ENCODE data around the gene PLXDC1.

PLXDC1 gene

DNA sequence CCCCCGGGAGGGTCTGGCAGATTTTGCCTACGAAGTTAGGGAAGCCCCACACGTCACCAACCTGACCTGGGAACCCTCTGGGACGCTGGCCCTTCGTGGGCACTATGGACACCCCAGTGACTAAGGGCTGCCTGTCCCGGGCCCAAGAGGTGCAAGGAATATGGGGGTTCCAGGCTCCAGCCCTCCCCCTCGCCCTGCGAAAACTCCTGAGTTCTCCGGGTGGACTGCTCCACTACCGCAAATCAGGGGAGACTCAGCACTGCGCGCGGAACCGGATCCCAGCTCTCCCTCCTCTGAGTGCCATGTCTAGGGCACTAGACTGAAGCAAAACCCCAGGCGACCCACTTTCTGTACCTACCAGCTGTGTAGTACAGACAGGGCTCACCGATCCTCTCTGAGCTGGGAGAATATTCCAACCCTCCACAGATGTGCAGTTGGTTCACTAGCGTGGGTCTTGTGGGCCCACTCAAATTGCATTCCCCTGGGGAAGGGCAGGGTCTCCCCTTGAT, 14.5 kb upstream of the PLXDC1 start, which contains the start of gene ARL5C:
ARL5C (minus strand) TSS at position 321 of the 509 bp plus-strand sequence. CDS start 401 bp downstream, outside the sequence.
- no peaks in the 10 kb centered on the region for H3K9me3 ChIP-seq (ENCODE audit: control insufficient read depth, low read length)
- peaks cover 19% of the 10 kb centered on the region for H3K4me1 ChIP-seq (ENCODE audit: control insufficient read depth, insufficient read depth, low read length)
- peaks cover 21% of the 10 kb centered on the region for H3K27me3 ChIP-seq (ENCODE audit: control insufficient read depth, insufficient read depth, low read length)
- H3K9ac ChIP-seq (ENCODE audit: low read length): peak within 1 kb of the TSS; percentile 50
- H3K36me3 ChIP-seq (ENCODE audit: control insufficient read depth, insufficient read depth, low read length): no peaks in the 10 kb centered on the region
- H3K4me3 ChIP-seq (ENCODE audit: low read length): no peak within 1 kb of the TSS

DNA sequence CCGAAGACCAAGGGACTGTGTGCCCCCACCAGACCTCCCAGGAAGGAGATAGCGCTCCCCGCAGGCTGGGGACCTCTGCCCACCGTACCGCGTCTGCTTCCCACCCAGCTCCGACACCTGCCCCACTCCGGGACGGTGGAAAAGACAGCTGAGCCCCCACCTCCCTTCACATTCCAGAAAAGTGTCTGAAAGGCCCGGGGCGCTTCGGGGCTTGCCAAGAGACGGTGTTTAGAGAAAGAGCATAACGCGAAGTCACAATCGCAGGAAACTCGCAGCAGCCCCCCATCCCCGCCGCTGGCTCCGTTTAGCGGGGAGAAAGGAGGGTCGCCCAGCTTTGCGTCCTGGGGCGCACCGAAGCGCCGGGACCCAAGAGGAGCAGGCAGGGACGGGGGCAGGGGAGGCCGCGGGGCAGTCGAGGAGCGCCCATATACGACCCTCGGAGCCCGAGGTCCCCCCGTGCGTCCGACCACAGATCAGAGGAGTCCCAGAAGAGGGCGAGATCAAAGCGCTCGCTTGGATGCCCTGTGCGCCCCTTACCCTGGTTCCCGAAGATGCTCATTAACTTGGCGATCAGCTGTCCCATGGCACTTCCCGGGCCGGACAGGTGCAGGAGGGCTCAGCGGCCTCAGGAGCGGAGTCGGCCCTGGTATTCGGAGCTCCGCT, 13.9 kb upstream of the PLXDC1 start:
- Histone ChIP-seq H3K9ac (ENCODE audit: low read length) (peak overlapping the region; percentile 50), H3K9me3 (ENCODE audit: control insufficient read depth, low read length) (no peaks in the 10 kb centered on the region), H3K4me1 (ENCODE audit: control insufficient read depth, insufficient read depth, low read length) (peaks cover 19% of the 10 kb centered on the region), H3K27me3 (ENCODE audit: control insufficient read depth, insufficient read depth, low read length) (peaks cover 21% of the 10 kb centered on the region), H3K36me3 (ENCODE audit: control insufficient read depth, insufficient read depth, low read length) (no peaks in the 10 kb centered on the region), H3K4me3 (ENCODE audit: low read length) (no peak overlapping the region)

- Histone ChIP-seq H3K9ac (ENCODE audit: low read length) (peak overlapping the region; percentile 50), H3K36me3 (ENCODE audit: control insufficient read depth, insufficient read depth, low read length) (no peaks in the 10 kb centered on the region), H3K9me3 (ENCODE audit: control insufficient read depth, low read length) (no peaks in the 10 kb centered on the region), H3K4me3 (ENCODE audit: low read length) (no peak overlapping the region), H3K27me3 (ENCODE audit: control insufficient read depth, insufficient read depth, low read length) (peaks cover 22% of the 10 kb centered on the region), H3K4me1 (ENCODE audit: control insufficient read depth, insufficient read depth, low read length) (peaks cover 19% of the 10 kb centered on the region)
Observed at GRCh38 chr17:39164675-39165143, 13.3 kb upstream of the PLXDC1 start.

- Histone ChIP-seq H3K4me3 (ENCODE audit: low read length) (no peak overlapping the region), H3K9me3 (ENCODE audit: control insufficient read depth, low read length) (no peaks in the 10 kb centered on the region), H3K27me3 (ENCODE audit: control insufficient read depth, insufficient read depth, low read length) (peaks cover 23% of the 10 kb centered on the region), H3K9ac (ENCODE audit: low read length) (no peak overlapping the region), H3K36me3 (ENCODE audit: control insufficient read depth, insufficient read depth, low read length) (no peaks in the 10 kb centered on the region), H3K4me1 (ENCODE audit: control insufficient read depth, insufficient read depth, low read length) (peaks cover 19% of the 10 kb centered on the region)
Observed at GRCh38 chr17:39161962-39162361, 10.5 kb upstream of the PLXDC1 start.

- Histone ChIP-seq H3K4me3 (ENCODE audit: low read length) (no peak overlapping the region), H3K27me3 (ENCODE audit: control insufficient read depth, insufficient read depth, low read length) (peaks cover 2% of the 10 kb centered on the region), H3K9me3 (ENCODE audit: control insufficient read depth, low read length) (no peaks in the 10 kb centered on the region), H3K36me3 (ENCODE audit: control insufficient read depth, insufficient read depth, low read length) (no peaks in the 10 kb centered on the region), H3K4me1 (ENCODE audit: control insufficient read depth, insufficient read depth, low read length) (peaks cover under 1% of the 10 kb centered on the region), H3K9ac (ENCODE audit: low read length) (no peak overlapping the region)
Observed at GRCh38 chr17:39158623-39159022, 7.2 kb upstream of the PLXDC1 start.

DNA sequence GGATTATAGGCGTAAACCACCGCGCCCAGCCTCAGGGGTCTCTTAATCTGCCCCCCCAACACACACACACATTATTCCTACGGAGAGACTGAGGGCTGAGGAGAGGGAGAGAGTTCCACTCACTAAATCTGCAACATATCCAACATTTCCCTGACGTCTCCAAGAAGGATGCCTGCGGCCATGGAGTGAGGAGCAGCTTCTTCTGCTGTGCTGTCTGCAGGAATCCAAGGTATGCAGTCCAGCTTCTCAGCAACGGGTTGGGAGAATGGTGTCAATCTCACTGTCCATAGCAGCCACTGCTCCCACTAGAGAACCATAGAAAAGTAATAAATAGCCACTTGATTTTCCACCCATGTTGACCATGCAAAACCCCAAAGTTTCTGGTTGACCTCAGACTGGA, 5.1 kb upstream of the PLXDC1 start:
- peaks cover 11% of the 10 kb centered on the region for H3K27me3 ChIP-seq (ENCODE audit: control insufficient read depth, insufficient read depth, low read length)
- peaks cover 16% of the 10 kb centered on the region for H3K4me1 ChIP-seq (ENCODE audit: control insufficient read depth, insufficient read depth, low read length)
- no peaks in the 10 kb centered on the region for H3K36me3 ChIP-seq (ENCODE audit: control insufficient read depth, insufficient read depth, low read length)
- H3K4me3 ChIP-seq (ENCODE audit: low read length): no peak overlapping the region
- H3K9me3 ChIP-seq (ENCODE audit: control insufficient read depth, low read length): no peaks in the 10 kb centered on the region
- no peak overlapping the region for H3K9ac ChIP-seq (ENCODE audit: low read length)

DNA sequence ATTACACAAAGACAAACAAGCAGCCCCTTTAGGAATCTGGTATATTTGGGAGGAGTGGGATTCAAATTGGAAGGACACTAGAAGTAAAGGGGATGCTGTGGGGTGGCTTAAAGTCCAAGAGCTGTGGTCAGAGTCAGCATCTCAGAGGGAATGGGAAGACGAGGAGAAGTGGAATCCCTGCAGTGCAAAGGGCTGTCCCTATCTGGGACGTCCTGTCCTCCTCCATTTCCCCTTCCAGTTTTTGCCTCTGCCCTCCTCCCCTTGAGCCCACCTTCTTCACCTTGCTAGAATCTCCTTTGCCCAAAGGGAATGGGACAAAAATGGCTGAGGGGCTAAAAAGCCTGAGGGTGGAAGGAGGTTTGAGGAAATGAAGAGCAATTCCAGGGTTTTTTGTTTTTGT, 4.2 kb upstream of the PLXDC1 start:
- H3K36me3 ChIP-seq (ENCODE audit: control insufficient read depth, insufficient read depth, low read length): no peaks in the 10 kb centered on the region
- no peak overlapping the region for H3K9ac ChIP-seq (ENCODE audit: low read length)
- no peaks in the 10 kb centered on the region for H3K9me3 ChIP-seq (ENCODE audit: control insufficient read depth, low read length)
- H3K4me1 ChIP-seq (ENCODE audit: control insufficient read depth, insufficient read depth, low read length): peaks cover 16% of the 10 kb centered on the region
- peaks cover 19% of the 10 kb centered on the region for H3K27me3 ChIP-seq (ENCODE audit: control insufficient read depth, insufficient read depth, low read length)
- no peak overlapping the region for H3K4me3 ChIP-seq (ENCODE audit: low read length)

GRCh38 chr17:39153599-39154051, 2.2 kb upstream of the PLXDC1 start:
- peak overlapping the region; percentile 87 for H3K9ac ChIP-seq (ENCODE audit: low read length)
- no peaks in the 10 kb centered on the region for H3K36me3 ChIP-seq (ENCODE audit: control insufficient read depth, insufficient read depth, low read length)
- peak overlapping the region; percentile 83 for H3K4me3 ChIP-seq (ENCODE audit: low read length)
- H3K9me3 ChIP-seq (ENCODE audit: control insufficient read depth, low read length): no peaks in the 10 kb centered on the region
- peaks cover 29% of the 10 kb centered on the region for H3K27me3 ChIP-seq (ENCODE audit: control insufficient read depth, insufficient read depth, low read length)
- peaks cover 16% of the 10 kb centered on the region for H3K4me1 ChIP-seq (ENCODE audit: control insufficient read depth, insufficient read depth, low read length)

DNA sequence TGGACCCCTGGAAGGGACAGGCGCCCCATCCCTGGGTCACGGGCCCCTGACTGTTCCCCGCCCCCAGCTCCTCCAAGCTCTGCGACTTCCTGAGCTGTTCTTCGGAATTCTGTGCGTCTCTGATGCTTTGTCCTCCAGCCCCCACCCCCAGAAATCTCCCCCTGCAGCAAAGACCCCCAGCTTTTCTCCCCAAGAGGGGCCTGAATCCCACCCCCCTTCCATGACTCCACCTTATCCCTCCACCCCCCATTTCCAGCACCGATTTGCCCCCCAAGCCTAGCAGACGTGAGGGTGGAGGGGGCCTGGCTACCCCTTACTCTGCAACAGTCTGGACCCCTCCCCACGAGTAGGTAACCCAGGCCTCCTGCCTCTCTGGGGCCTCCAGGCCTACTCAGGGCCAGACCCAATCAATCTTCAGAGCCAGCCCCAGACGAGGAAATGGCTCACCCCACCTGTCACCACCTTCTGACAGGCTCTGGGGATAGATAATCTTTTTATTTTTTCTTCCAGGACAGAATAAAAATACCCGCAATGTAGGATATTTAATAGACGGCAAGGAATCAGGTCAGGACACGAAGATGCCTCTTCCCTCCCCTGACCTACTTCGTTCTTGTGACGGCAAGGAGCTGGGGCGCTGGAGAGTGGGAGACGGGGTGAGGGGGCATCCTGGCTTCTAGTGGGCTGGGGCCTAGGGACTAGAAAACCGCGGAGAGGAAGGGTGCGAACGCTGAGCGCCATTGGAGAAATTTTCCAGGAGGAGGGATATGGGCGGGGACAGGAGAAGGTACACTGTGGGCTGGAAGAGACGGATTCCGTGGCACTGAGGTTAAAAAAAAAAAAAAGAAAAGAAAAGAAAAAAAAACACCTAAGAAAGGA, 744 bp upstream of the PLXDC1 start:
- H3K4me1 ChIP-seq (ENCODE audit: control insufficient read depth, insufficient read depth, low read length): peaks cover 16% of the 10 kb centered on the region
- H3K4me3 ChIP-seq (ENCODE audit: low read length): peak overlapping the region; percentile 83
- H3K9me3 ChIP-seq (ENCODE audit: control insufficient read depth, low read length): no peaks in the 10 kb centered on the region
- H3K36me3 ChIP-seq (ENCODE audit: control insufficient read depth, insufficient read depth, low read length): no peaks in the 10 kb centered on the region
- H3K27me3 ChIP-seq (ENCODE audit: control insufficient read depth, insufficient read depth, low read length): peaks cover 29% of the 10 kb centered on the region
- H3K9ac ChIP-seq (ENCODE audit: low read length): peak overlapping the region; percentile 87

- Histone ChIP-seq H3K36me3 (ENCODE audit: control insufficient read depth, insufficient read depth, low read length) (no peaks in the 10 kb centered on the region), H3K27me3 (ENCODE audit: control insufficient read depth, insufficient read depth, low read length) (peaks cover 29% of the 10 kb centered on the region), H3K9ac (ENCODE audit: low read length) (peak overlapping the region; percentile 47)
Observed at GRCh38 chr17:39150795-39151149, 665 bp downstream of the PLXDC1 start.

DNA sequence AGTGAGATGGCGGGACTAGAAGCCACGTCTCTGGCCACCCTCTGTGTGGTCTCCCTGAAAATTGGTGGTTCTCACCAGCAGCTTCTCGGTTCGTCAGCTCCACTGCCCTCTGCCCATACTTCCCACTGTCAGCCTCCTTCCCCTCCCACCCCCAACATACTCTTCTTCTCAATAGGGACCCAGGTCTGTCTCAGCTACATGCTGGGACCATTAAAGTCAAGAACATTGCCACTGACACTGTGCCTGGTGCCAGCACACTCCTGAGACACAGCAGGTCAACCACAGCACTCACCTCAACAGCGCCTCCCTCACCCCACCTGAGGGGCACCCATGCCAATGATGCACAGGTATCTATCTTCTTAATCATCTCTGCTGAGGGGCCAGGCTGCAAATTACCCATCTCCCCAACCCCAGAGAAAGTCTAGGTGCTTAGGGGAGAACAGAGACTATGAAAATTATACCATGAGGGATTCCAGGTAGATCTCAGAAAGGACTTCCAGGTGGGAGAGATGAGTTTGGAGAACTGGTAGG, 1.3 kb downstream of the PLXDC1 start:
- no peak overlapping the region for H3K9ac ChIP-seq (ENCODE audit: low read length)
- H3K27me3 ChIP-seq (ENCODE audit: control insufficient read depth, insufficient read depth, low read length): peaks cover 29% of the 10 kb centered on the region
- no peak overlapping the region for H3K4me3 ChIP-seq (ENCODE audit: low read length)
- H3K4me1 ChIP-seq (ENCODE audit: control insufficient read depth, insufficient read depth, low read length): peaks cover 16% of the 10 kb centered on the region
- no peaks in the 10 kb centered on the region for H3K9me3 ChIP-seq (ENCODE audit: control insufficient read depth, low read length)
- H3K36me3 ChIP-seq (ENCODE audit: control insufficient read depth, insufficient read depth, low read length): no peaks in the 10 kb centered on the region

More at GRCh38 chr17:39150795-39151149, 665 bp downstream of the PLXDC1 start:
- H3K4me1 ChIP-seq (ENCODE audit: control insufficient read depth, insufficient read depth, low read length): peaks cover 16% of the 10 kb centered on the region
- no peak overlapping the region for H3K4me3 ChIP-seq (ENCODE audit: low read length)
- H3K9me3 ChIP-seq (ENCODE audit: control insufficient read depth, low read length): no peaks in the 10 kb centered on the region
